Measurements from ENCODE around the gene MYL11. TPM values are rescaled to one million over a fixed set of nuclear protein-coding genes. Genes with fewer than 3 reads are reported as not detected.
A peak's percentile ranks its signal among the peaks of the same experiment; 100 is the strongest.
"Not testable (repeated sequence)": the region's sequence is repeated elsewhere in the genome, so short reads cannot be mapped to it uniquely, and the experiment has no call there.

The MYL11 gene, protein sequence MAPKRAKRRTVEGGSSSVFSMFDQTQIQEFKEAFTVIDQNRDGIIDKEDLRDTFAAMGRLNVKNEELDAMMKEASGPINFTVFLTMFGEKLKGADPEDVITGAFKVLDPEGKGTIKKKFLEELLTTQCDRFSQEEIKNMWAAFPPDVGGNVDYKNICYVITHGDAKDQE
- polyA plus RNA-seq, result 1.7 TPM

DNA sequence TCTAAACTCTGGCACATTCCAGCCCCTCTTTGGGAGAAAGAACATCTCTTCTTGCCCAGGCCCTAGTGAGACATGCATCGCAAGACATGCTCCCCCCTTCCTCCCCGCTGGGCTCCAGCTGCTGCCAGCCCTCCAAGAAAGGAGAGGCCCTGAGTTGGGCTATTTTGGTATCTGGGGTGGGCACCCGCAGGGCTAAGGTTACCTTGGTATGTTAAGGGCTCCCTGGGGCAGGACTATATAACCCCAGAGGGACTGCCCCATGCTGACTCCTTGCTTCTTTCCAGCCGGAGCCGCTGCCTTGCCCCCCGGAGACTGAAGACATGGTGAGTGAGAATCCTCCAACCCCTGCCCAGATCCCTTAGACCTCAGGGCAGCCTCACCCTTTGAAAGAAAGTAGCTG is at the start of gene MYL11:
TSS of gene MYL11 (plus strand) at position 265 of the 400 bp plus-strand sequence. CDS start at position 321, 56 bp downstream.
- Mint-ChIP-seq H3K9me3 (no peaks in the 10 kb centered on the region), H3K4me3 (peak within 1 kb of the TSS in 1 of 4 donors; percentile 37), H3K27me3 (no peaks in the 10 kb centered on the region), H3K4me1 (peaks cover 12 to 21% (median 21%) of the 10 kb centered on the region in 3 donors), H3K36me3 (no peaks in the 10 kb centered on the region), H3K27ac (peak within 1 kb of the TSS in 1 of 3 donors; percentile 23)

DNA sequence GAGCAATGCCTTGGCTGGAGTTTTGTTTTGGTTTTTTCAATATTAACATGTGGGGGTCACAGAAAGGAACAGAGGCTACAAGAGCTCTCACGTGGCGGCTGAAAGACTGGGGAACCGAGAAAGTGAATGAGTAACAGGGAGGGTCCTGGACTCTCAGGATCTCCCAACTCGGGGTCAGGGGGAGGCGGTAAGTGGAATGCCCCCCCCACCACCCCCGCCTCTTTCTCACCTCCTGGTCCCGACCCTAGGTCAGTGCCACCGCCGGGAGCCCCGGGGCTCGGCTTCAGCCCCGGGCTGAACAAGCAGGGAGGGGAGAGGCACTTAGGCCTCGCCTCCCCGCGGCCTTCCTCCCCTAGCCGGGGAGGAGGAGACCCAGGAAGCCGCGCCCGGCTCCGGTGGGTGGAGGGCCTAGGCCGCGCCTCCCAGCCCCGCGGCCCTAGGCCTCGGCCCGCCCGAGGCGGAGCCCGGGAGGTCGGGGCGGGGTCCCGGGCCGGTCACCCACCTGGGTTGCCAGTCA is 40.1 kb upstream of the MYL11 start:
- H3K4me1 Mint-ChIP-seq, result peaks cover 21 to 24% (median 22%) of the 10 kb centered on the region in 3 donors
- H3K4me3 Mint-ChIP-seq, result peak overlapping the region; percentile 94 to 96 (median 95)
- H3K9me3 Mint-ChIP-seq, H3K36me3 Mint-ChIP-seq, H3K27me3 Mint-ChIP-seq: not testable (repeated sequence)
- H3K27ac Mint-ChIP-seq, result peak overlapping the region; percentile 90 to 92 (median 91)

DNA sequence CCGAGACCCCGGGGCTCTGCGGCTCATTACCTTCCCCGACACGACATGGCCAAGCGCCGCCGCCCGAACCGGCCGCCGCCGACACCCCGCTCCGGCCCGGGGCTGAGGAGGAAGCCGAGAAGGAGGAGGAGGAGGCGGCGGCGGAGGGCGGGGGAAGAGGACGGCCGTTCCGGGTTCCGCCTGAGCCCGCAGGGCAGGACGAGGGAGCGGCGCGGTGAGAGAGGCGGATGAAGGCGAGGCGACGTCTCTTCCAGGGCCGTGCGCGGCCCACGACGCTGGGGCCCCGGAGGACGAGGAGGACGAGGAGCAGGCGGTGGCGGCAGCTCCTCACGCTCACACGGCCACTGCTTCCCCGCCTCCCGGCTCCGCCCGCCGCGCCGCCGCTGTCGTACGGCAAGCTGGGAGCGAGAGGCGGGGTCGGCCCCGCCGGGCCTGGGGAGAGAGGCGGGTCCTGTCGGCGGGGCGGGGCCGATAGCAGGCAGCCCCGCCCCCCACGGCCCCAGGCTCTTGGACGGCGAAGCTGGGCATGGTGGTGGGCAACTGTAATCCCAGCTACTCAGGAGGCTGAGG is 39.5 kb upstream of the MYL11 start:
- H3K36me3 Mint-ChIP-seq, H3K9me3 Mint-ChIP-seq, H3K27me3 Mint-ChIP-seq: not testable (repeated sequence)
- H3K27ac Mint-ChIP-seq, result peak overlapping the region; percentile 89 to 92 (median 90)
- peak overlapping the region; percentile 83 to 95 (median 95) for H3K4me3 Mint-ChIP-seq
- peaks cover 21 to 26% (median 22%) of the 10 kb centered on the region in 3 donors for H3K4me1 Mint-ChIP-seq

DNA sequence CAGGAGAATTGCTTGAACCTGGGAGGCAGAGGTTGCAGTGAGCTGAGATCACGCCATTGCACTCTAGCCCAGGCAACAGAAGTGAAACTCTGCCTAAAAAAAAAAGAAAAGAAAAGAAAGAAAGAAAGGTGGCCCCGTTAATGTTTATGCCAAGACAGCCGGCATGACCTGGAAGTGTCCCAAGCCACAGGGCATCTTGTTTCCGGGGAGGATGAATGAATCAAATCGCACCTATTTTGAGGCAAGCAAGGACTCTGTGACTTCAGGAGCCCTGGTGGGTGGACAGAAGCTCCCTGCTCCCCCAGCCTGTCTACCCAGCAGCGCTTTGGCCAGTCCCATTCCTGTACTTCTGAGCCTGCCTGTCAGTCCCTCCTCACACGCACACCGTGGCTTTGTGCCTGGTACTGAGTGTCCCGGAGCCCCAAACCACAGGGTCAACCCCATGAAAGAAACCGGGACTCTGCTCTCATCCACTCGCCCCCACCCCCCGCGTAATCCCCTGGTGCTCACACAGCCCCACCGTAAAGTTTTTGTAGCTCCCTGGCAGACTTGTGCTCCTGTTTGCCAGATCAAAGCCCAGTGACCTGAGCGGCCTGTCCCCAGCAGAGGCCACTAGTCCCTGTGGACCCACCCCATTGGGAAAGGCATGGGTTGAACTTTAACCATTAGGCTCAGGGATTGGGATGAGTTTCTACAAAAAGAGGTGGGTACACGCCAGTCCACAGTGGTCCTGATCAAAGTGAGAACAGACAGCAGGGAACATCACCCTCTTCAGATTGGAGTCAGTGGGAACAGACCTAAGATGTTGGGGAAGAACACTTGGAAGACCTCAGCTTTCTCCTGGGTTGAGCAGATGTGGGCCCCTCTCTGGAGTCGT is 38.8 kb upstream of the MYL11 start:
- peaks cover 17 to 22% (median 18%) of the 10 kb centered on the region in 3 donors for H3K4me1 Mint-ChIP-seq
- H3K27ac Mint-ChIP-seq, result peak overlapping the region; percentile 89 to 92 (median 90)
- no peaks in the 10 kb centered on the region for H3K27me3 Mint-ChIP-seq
- no peaks in the 10 kb centered on the region for H3K9me3 Mint-ChIP-seq
- no peaks in the 10 kb centered on the region for H3K36me3 Mint-ChIP-seq
- peak overlapping the region; percentile 83 to 95 (median 95) for H3K4me3 Mint-ChIP-seq

DNA sequence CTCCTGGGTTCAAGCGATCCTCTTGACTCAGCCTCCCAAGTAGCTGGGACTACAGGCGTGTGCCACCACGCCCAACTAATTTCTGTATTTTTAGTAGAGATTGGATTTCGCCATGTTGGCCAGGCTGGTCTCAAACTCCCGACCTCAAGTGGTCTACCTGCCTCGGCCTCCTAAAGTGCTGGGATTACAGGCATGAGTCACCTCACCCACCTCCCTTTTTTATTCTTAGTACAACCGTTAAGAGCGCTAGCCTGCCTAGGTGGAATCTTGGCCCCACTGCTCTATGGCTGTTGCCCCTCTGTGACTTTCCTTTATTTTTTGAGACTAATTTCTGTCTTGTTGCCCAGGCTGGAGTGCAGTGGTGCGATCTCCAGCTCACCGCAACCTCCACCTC is 36.6 kb upstream of the MYL11 start:
- peaks cover 13 to 21% (median 16%) of the 10 kb centered on the region in 3 donors for H3K4me1 Mint-ChIP-seq
- not testable (repeated sequence) for H3K9me3 Mint-ChIP-seq, H3K27me3 Mint-ChIP-seq, H3K4me3 Mint-ChIP-seq, H3K36me3 Mint-ChIP-seq
- H3K27ac Mint-ChIP-seq, result peak overlapping the region in 2 of 3 donors; percentile 90 to 93

DNA sequence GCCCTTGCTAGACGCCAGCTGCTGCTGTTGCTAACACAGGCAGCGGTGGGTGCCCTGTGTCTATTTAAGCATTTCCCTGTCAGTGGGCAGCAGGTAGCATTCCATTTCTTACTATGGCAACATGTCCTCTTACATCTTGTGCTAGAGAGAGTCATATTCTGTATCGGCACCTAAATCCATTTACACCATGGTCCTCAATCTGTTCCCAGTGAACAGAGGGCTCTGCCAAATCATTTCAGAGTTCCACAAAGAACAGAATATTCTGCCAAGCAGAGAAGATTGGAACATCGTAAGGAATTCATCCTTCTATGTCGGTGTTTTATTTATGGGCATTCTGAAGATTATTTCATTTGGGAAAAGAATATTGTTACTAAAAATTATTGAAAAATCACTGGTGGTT is 35.9 kb upstream of the MYL11 start:
- not testable (repeated sequence) for H3K27ac Mint-ChIP-seq, H3K9me3 Mint-ChIP-seq, H3K27me3 Mint-ChIP-seq, H3K36me3 Mint-ChIP-seq
- H3K4me3 Mint-ChIP-seq, result peak overlapping the region in 1 of 4 donors; percentile 9
- H3K4me1 Mint-ChIP-seq, result peaks cover 13 to 18% (median 16%) of the 10 kb centered on the region in 3 donors

DNA sequence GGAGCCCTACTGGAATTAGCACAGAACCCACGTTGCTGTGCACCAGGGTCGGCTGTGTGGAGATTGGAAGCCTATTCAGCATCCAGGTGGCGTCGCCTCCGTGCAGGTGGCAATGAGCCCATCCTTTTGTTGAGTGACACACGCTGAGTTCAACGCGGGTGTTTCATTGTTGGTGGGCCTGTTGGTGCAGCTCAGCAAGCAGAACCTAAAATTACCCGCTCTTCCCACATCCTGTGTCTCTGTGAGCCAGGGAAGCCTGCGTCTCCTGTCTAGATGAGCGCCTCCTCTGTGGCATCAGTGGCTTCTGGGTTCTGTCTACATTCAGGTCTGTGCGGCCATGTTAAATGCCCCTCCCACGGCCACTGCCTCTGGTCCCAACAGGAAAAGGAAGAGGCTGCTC is 34.0 kb upstream of the MYL11 start:
- peak overlapping the region in 1 of 4 donors; percentile 60 for H3K4me3 Mint-ChIP-seq

DNA sequence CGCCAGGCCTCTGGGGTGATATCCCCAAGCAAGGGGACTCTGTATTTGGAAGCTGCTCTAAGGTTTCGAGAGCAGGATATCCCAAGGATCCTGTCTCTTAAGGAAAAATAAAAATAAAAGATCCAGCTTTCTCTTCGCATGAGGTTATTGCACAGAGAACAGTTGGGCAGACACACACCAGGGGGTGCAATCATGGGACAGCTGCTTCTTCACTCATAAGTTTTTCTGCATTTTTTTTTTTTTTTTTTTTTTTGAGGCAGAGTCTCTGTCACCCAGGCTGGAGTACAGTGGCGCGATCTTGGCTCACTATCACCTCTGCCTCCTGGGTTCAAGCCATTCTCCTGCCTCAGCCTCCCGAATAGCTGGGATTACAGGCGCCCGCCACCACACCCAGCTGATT is 32.6 kb upstream of the MYL11 start:
- H3K4me3 Mint-ChIP-seq, H3K27me3 Mint-ChIP-seq, H3K27ac Mint-ChIP-seq, H3K9me3 Mint-ChIP-seq, H3K36me3 Mint-ChIP-seq, H3K4me1 Mint-ChIP-seq: not testable (repeated sequence)

More for the DNA sequence above, 34.0 kb upstream of the MYL11 start:
- Mint-ChIP-seq H3K27me3 (no peaks in the 10 kb centered on the region), H3K27ac (no peak overlapping the region), H3K4me1 (peaks cover 8 to 14% (median 10%) of the 10 kb centered on the region in 3 donors), H3K36me3 (no peaks in the 10 kb centered on the region), H3K9me3 (no peaks in the 10 kb centered on the region)

DNA sequence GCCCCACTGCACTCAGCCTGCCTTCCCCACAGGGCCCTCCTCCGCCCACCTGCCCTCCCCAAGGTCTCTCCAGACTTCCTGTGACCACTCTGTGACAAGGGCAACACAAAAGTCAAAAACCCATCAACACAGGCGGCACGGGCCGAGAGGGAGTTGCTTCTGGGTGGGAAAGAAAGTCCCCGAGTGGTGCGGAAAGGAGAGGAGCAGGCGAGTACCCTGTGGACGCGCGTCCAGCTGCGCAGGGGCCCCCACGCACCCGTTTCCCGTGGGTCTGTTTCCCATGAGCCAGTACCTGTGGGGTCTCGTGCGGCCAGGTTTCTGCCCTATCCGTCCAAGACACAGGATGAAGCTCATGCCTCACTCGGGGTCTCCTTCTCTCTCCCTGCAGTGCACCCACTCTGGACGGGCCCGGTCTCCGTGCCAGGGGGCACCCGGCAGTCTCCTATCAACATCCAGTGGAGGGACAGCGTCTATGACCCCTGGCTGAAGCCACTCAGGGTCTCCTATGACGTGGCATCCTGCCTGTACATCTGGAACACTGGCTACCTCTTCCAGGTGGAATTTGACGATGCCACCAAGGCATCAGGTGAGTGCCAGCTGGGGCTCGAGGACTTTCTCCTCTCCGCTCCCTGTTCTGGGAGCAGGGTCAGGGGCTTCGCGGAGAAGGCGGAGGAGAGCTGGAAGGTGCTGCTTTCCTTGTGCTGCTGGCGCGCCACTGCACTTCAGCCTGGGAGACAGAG is 31.7 kb upstream of the MYL11 start:
- Mint-ChIP-seq H3K9me3 (no peaks in the 10 kb centered on the region), H3K4me1 (peaks cover 0 to 4% (median 2%) of the 10 kb centered on the region in 3 donors), H3K36me3 (no peaks in the 10 kb centered on the region), H3K4me3 (no peak overlapping the region), H3K27me3 (no peaks in the 10 kb centered on the region), H3K27ac (no peak overlapping the region)

DNA sequence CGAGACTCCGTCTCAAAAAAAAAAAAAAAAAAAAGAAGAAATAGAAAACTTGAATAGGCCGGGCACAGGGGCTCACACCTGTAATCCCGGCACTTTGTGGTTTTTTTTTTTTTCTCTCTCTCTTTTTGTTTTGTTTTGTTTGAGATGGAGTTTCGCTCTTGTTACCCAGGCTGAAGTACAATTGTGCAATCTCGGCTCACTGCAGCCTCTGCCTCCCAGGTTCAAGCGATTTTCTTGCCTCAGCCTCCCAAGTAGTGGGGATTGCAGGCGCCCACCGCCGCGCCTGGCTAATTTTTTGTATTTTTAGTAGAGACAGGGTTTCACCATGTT is 31.1 kb upstream of the MYL11 start:
- H3K4me3 Mint-ChIP-seq, H3K4me1 Mint-ChIP-seq, H3K9me3 Mint-ChIP-seq, H3K36me3 Mint-ChIP-seq, H3K27ac Mint-ChIP-seq, H3K27me3 Mint-ChIP-seq: not testable (repeated sequence)

DNA sequence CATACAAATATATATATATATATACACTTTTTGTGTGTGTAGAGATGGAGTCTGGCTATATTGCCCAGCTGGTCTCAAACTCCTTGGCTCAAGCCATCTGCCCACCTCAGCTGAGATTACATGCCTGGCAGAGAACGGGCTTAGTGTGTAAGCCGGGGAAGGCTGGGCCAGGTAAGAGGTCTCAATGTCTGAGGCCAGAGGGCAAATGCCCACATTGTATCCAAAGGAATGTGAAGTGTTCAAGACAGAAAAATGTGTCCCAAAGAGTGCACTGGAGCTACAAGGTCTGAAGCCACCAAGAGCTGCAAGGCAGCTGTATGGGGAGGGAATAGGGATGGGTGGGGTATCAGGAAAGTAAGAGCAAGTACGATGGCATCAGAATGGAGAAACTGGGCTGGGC is 28.3 kb upstream of the MYL11 start:
- H3K9me3 Mint-ChIP-seq, result no peaks in the 10 kb centered on the region
- H3K36me3 Mint-ChIP-seq, result peaks cover 7% of the 10 kb centered on the region
- H3K4me3 Mint-ChIP-seq, result peak overlapping the region in 1 of 4 donors; percentile 29
- peak overlapping the region in 1 of 3 donors; percentile 95 for H3K27ac Mint-ChIP-seq
- H3K27me3 Mint-ChIP-seq, result no peaks in the 10 kb centered on the region
- peaks cover 23 to 29% (median 24%) of the 10 kb centered on the region in 3 donors for H3K4me1 Mint-ChIP-seq

DNA sequence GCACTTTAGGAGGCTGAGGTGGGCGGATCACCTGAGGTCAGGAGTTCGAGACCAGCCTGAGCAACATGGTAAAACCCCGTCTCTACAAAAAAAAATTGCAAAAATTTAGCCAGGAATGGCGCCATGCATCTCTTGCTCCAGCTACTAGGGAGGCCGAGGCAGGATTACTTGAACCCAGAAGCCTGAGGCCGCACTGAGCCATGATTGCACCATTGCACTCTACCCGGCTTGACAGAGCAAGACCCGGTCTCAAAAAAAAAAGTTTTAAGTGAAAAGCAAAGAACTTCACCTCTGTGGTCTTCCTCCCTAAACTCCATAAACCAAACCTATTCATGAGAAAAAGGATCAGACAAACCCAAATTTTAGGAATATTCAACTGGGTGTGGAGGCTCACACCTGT is 26.5 kb upstream of the MYL11 start:
- peaks cover 9% of the 10 kb centered on the region for H3K36me3 Mint-ChIP-seq

DNA sequence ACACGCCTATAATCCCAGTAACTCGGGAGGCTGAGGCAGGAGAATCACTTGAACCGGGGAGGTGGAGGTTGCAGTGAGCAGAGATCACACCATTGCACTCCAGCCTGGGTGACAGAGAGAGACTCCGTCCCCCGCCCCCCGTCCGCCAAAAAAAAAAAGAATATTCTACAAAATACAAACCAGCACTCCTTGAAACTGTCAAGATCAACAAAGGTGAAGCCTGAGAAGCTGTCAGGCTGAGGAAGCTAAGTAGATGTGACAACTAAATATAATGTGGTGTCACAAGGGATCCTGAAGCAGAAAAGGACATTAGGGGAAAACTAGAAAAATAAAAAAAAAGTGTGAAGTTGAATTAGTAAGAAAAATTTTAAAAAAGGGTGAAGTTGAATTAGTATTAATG is 25.7 kb upstream of the MYL11 start:
- H3K27ac Mint-ChIP-seq, result peak overlapping the region in 2 of 3 donors; percentile 50 to 79
- H3K4me3 Mint-ChIP-seq, result peak overlapping the region in 2 of 4 donors; percentile 80 to 90
- H3K27me3 Mint-ChIP-seq, result no peaks in the 10 kb centered on the region
- H3K9me3 Mint-ChIP-seq, result no peaks in the 10 kb centered on the region
- H3K4me1 Mint-ChIP-seq, result peaks cover 25 to 30% (median 28%) of the 10 kb centered on the region in 3 donors
- peaks cover 9% of the 10 kb centered on the region for H3K36me3 Mint-ChIP-seq

More for the DNA sequence above, 26.5 kb upstream of the MYL11 start:
- H3K27me3 Mint-ChIP-seq, result no peaks in the 10 kb centered on the region
- peaks cover 25 to 30% (median 25%) of the 10 kb centered on the region in 3 donors for H3K4me1 Mint-ChIP-seq
- H3K4me3 Mint-ChIP-seq, result no peak overlapping the region
- H3K9me3 Mint-ChIP-seq, result no peaks in the 10 kb centered on the region
- H3K27ac Mint-ChIP-seq, result peak overlapping the region in 1 of 3 donors; percentile 16

DNA sequence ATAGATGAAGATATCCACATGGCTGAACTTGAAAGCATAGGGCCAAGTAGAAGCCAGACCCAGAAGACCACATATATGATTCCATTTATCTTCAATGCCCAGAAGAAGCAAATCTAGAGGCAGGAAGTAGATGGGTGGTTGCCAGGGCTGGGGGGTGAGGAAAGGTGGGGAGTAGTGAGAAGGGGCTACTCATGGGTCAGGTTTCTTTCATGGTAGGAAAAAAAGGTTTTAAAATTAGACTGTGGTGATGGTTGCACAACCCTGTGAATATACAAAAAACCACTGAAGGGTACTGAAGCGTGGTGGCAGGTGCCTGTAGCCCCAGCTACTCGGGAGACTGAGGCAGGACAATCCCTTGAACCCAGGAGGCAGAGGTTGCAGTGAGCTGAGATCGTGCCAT is 24.9 kb upstream of the MYL11 start:
- Mint-ChIP-seq H3K27me3 (no peaks in the 10 kb centered on the region), H3K4me1 (peaks cover 28 to 34% (median 30%) of the 10 kb centered on the region in 3 donors)

More for the DNA sequence above, 24.9 kb upstream of the MYL11 start:
- peak overlapping the region; percentile 53 to 92 (median 79) for H3K27ac Mint-ChIP-seq
- peaks cover 9% of the 10 kb centered on the region for H3K36me3 Mint-ChIP-seq
- H3K4me3 Mint-ChIP-seq, result peak overlapping the region in 2 of 4 donors; percentile 80 to 90
- H3K9me3 Mint-ChIP-seq, result no peaks in the 10 kb centered on the region
